AG08396 (cell line): ENCODE results near the gene SLC15A2.
"Not testable (repeated sequence)": the region's sequence is repeated elsewhere in the genome, so short reads cannot be mapped to it uniquely, and the experiment has no call there.

Source experiments
- DNase-seq: peaks from one replicate; pipeline ENCODE4 v3.0.0; 2012; ENCODE audit warnings: low spot score, mixed read lengths

Gene SLC15A2

DNA sequence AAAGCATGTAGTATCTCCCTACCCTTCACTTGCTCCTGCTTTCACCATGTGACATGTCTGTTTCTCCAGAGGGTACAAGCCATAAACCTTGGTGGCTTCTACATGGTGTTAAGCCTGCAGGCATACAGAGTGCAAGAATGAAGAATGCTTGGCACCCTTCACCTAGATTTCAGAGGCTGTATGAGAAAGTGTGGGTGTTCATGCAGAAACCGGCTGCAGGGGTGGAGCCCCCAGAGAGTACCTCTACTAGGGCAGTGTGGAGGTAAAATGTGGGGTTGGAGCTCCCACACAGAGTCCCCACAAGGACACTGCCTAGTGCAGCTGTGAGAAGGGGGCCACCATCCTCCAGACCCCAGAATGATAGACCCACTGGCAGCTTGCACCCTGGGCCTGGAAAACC, 32.2 kb downstream of the SLC15A2 start:
- DNase-seq, result no peak

DNA sequence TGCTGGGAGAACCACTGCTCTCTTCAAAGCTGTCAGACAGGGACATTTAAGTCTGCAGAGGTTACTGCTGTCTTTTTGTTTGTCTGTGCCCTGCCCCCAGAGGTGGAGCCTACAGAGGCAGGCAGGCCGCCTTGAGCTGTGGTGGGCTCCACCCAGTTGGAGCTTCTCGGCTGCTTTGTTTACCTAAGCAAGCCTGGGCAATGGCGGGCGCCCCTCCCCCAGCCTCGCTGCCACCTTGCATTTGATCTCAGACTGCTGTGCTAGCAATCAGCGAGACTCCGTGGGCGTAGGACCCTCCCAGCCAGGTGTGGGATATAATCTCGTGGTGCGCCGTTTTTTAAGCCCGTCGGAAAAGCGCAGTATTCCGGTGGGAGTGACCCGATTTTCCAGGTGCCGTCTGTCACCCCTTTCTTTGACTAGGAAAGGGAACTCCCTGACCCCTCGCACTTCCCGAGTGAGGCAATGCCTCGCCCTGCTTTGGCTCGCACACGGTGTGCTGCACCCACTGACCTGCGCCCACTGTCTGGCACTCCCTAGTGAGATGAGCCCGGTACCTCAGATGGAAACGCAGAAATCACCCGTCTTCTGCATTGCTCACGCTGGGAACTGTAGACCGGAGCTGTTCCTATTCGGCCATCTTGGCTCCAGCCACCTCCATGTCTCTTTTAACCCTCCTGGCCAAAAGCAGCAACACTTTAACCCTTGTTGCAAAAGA, 44.1 kb downstream of the SLC15A2 start:
- DNase-seq, result not testable (repeated sequence)

DNA sequence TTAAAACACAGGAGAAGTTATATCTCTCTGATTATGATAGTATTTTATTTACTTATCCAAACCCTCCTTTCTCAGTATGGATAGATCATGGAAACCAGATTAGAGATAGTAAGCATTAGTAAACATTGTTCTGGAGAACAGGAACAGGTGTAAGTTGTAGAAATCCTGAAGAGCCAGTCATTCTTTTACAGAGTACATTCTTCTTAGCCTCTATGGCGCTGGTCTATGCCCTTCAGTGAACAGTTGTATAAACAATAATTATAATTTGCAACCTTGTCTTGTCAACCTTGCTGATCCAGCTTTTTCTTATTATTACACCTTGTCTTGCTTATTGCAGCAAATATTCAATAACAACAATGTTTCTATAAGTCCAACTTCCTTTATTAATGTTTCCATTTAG, 47.4 kb downstream of the SLC15A2 start:
- no peak for DNase-seq

DNA sequence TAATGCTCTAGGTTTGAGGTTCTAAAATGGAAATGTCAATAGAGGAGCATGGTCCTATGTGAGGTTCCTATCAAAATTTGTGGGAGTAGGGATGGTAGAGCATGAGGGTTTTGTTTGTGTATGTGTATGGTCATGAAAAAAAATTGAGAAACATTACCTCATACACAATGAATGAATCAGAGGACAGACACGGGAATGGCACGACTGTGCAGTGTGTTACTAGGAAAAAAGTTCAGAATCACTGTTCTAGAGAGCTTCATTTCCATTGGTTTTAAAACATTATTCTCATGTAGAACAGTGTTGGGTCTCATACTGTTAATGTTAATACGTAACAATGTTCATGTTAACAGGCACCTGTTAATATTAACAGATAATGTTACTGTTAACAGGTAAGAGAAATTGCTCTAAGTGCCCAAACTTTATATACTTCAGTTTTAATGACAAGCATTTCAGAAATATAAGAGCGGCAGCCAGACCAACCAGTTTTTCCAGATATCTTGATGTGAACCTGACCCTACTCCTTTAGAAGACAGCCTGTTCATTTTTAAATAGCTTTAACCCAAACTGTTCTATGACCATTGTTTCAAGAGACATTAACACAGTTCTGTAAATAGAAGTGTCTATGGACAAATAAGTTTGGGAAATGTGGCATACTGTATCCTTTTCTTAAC, 48.0 kb downstream of the SLC15A2 start:
- DNase-seq, result no peak

DNA sequence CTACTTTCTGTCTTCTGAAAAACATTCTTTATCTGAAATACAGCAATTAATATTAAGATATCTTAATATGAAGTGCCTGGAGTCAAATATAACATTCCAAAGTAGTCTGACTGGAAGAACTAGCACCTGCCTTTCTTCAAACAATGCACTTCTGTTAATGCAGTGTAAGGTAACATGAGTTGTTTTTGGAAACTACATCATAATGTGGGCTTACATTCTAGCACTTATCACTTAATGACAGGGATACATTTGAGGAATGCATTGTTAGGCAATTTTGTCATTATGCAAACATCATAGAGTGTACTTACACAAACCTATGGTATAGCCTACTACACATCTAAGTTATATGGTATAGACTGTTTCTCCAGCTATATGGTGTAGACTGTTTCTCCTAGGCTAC, 49.2 kb downstream of the SLC15A2 start:
- no peak for DNase-seq

DNA sequence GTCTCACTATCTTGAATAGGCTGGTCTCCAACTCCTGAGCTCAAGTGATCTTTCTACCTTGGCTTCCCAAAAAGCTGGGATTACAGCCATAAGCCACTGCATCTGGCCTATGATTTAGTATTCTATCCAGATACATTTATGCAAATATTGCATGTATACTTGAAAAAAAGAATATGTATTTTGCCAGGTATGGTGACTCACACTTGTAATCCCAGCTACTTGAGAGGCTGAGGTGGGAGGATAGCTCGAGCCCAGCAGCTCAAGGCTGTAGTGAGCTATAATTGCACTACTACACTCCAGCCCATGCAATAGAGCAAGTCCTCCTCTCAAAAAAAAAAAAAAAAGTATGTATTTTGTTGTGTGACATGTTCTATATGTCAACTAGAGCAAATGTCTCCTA, 54.4 kb downstream of the SLC15A2 start:
- no peak for DNase-seq

DNA sequence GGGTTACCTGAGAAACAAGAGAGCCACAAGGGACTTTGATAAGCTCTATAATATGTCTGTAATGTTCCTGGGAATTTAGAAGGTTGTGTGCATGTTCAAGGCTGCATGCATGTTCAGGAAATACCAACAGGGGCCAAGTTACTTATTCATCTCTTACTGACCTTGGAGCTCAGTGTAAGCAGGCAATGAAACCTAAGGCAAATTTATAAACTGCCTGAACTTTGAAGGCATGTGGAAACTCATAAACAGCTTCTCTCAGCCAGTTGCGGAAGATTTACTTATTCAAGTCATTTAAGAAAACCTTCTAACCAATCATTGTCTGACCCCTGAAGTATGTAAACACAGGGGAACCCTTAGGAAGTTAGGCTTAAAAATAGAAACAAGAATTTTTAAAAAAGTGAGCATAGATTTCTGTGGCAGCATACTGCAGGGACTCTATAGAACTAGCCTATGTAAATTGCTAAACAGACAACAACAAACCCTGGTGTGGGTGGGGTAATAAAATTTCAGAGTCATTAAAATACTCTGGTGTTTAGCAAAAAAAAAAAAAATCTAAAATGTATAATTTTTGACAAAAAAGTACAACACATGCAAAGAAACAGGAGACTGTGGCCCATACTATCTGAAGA, 57.2 kb downstream of the SLC15A2 start:
- no peak for DNase-seq

DNA sequence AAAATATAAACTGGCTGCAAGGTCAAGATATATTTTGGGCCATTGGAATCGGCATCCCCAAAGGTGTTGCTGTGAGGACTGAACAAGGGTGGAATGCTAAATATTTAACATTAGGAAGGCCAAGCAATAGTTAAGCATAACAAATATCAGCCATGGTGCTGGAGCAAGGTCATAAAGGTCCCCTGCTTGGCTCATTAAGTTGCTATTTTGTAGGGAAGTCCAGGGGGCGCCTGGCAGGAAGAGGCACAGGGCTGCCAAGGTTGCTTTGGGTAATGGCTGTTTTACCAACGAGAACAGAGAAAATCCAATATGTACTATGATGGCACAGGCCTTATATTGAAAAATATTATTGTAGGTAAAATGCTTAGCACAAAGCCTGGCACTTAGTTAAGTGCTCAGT, 62.2 kb downstream of the SLC15A2 start:
- DNase-seq, result no peak

DNA sequence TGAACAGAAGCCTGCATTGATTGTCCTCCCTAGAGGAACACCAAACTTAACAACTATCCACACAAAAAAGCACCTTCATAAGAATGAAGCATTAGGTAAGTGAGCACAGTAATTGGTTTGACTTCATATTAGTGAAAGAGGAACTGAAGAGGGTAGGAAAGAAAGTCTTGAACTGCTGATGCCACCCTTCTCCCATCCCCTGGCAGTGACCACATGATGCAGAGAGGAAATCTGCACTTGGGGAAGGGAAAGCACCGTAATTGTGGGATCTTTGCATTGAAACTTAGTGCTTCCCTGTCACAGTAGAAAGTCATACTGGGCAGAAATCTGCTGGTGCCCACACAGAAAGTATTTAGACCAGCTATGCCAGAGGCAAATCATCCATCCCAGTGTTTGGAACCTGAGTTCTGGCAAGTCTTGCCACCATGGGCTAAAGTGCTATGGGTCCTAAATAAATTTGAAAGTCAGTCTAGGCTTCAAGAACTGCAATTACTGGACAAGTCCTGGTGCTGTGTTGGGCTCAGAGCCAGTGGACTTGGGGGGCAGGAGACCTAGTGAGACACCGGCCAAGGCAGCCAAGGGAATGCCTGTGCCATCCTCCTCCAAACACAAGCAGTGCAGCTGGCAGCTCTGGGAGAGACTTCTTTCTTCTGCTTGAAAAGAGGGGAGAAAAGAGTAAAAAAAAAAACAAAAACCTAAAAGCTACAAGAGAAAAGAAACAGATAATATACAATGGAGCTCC, 63.6 kb downstream of the SLC15A2 start:
- no peak for DNase-seq

DNA sequence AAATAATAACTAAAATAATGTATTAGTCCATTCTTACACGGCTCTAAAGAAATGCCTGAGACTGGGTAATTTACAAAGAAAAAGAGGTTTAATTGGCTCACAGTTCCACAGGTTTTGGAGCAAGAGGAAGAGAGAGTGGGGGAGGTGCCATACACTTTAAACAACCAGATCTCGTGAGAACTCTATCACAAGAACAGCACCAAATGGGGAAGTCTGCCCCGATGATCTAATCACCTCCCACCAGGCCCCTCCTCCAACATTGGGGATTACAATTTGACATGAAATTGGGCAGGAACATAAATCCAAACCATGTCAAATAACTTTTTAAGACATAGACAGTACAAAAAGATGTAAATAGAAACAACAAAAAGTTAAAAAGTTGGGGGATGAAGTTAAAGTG, 64.6 kb downstream of the SLC15A2 start:
- no peak for DNase-seq

DNA sequence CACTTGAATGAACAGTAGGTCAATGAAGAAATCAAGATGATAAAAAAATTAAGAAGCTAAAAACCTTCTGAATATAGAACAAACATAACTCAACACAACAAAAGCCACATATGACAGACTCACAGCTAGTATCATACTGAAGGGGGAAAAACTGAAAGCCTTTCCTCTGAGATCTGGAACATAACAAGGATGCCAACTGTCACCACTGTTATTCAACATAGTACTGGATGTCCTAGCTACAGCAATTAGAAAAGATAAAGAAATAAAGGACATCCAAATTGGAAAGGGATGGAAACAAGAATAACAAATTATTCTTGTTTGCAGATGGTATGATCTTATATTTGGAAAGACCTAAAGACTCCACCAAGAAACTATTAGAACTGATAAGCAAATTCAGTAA, 67.1 kb downstream of the SLC15A2 start:
- no peak for DNase-seq

DNA sequence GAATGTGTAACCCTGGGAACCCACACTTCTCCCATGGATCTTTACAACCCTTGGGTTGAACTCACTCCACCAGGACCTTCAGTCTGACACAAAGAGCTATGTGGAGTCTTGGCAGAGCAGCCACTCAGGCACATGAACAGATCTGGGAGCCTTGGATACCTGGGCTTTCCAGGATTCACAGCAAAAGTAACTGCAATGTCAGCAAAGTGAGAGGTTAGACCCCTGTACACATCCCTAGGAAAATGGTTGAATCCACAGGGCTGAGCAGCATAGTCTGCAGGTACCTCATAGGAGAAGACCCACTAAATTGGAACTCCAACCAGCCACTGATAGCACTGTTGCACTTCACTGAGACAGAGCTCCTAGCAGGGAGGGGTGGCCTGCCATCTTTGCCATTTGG, 68.2 kb downstream of the SLC15A2 start:
- DNase-seq, result no peak

DNA sequence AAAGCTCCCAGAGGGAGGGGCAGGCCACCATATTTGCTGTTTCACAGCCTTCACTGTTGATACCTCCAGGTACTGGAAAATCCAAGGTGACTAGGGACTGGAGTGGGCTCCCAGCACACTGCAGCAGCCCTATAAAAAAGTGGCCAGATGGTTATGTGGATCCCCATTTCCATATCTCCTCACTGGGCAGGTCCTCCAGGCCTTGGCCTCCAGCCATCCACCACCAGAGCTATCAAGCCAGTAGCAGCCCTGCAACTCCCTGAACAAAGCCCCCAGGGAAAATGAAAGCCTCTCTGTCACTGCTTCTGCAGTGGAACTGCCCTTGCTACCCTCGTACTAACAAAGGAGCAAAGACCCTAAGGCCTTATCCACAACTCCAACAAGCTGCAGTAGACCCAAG, 69.4 kb downstream of the SLC15A2 start:
- no peak for DNase-seq

DNA sequence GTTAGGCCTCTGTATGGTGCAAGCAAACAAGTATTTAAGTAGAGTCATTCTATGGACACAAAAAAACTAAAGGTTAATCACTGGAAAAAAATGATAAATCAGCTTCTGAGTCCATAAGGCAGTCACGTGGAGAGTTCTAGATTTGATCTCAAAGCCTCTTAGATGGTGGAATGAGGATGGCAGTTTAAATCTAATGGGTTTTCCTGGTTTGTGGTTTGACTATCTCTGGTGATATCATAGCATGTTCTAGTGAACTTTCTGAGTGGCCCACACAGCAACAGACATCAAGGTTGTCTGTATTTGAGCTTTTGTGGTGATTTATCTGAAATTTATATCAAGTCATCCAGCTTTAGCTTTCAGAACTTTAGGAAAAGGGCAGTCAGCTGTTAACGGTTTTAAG, 75.4 kb downstream of the SLC15A2 start:
- no peak for DNase-seq

DNA sequence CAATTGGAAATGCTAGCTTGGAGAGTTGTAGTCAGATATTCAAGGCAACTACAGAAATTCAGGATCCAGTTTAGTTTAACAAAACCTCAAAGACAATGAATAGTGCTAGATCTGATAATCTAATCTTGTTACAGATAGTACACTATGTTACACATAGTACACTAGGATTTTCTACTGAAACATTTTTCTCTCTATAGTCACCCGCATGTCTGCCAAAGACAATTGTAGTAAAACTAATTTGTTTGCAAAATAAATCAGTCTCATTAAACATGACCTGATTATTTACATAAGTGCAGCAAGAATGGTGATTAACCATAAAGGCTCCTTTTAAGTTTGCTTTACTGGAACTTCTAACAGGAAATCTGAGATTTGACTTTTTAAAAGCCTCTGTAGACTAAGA, 75.8 kb downstream of the SLC15A2 start:
- DNase-seq, result no peak

DNA sequence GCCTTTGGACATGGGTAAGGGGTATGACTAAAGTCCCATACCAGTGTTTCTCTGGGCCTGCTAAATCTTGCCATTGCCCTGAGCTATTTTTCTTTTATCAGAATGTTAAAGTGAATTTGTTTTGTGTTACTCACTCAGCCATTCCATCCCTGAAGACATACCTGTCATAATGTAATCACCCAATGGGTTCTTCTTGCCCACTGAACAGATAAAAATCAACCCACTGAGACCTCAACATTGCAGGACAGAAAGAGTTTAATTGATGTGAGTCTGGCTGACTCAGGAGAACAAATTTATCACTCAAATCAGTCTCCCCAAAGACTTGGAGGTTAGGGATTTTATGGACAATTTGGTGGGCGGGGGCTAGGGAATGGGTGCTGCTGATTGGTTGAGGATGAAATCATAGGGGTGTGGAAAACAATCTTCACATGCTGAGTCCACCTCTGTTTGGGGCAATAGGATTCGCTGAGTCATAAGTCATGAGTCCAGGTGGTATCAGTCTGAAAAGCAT, 80.5 kb downstream of the SLC15A2 start:
- no peak for DNase-seq

DNA sequence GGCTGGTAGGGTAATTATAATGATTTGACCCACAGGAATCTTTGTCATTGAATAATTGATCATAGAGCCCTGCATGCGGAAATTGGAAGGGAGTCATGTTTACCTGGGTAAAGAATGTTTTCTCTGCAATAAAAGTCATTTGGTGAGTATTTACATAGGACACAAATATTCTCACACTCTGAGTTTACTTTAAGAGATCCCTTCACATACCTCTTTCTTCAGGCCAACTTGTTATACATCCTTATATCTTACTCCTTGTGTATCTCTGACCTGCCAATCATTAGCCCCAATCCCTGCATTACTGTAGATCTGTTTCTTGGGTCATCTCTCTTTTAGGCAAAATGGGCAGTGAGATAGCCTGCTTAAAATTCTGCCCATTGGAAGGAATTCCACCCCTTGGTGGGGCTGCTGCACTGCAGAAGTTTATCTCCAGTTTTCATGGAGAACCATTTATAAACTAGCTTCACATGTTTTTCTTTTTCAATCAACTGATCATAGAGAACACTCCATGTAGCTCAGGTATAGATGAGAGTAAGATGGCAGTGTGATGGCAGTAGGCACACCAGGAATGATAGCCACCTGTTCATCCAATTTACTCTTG, 81.6 kb downstream of the SLC15A2 start:
- DNase-seq, result no peak

DNA sequence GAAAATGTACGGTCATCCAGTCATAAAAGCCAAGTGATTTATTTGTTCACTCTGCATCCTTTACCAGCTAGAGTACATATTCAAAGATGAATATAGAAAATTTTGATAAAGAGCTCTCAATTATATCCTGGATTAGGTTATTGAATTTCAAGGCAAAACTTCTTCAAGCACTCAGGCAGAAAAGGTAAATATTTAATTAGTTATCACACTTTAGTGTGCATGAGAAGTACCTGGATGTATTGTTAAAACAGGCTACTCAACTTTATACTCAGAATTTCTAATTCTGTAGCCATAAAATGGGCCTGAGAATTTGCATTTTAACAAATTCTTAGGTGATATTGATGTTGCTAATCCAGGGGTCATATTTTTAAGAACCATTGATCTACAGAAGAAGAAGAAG, 82.5 kb downstream of the SLC15A2 start:
- DNase-seq, result no peak

DNA sequence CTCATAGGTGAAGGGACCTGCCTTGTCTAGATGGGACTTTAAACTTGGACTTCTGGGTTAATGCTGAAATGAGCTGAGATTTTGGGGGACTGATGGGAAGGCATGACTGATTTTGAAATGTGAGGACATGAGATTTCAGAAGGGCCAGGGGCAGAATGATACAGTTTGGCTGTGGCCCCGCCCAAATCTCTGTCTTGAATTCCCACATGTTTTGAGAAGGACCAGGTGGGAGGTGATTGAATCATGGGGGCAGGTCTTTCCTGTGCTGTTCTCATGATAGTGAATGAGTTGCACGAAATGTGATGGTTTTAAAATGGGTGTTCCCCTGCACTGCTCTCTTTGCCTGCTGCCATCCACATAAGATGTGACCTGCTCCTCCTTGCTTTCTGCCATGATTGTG, 85.0 kb downstream of the SLC15A2 start:
- no peak for DNase-seq

DNA sequence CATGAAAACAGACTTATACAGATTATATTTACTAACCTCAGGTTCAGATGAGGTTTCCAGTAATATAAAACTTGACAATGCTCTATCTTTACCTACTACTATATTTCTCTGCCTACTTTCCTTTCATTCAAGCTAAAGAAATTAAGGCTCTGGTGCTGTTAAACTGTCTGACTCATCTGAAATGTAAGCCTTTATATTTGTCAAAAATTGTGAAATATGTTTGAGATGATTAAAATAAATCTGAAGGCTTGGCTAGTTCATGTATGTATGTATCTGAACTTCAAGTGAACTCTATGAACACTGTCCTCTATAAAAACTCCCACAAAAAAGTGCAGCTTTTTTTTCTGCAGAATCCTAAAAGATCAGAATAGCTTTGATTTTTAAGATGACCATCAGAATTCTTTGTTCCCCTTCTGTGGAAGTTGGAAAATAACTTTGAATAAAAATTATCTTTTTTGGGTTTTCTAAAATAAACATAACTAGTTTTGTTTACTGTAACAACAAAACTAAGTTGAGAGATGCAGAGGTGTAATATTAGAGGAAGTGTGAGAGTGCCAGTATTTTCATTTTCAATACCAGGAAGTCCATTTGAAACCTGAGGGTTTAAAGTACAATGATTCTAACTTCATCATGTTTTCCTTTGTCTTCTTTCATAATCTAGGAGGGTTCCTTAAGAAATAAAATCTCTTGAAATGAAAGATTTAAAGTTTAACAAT, 85.7 kb downstream of the SLC15A2 start:
- DNase-seq, result no peak

DNA sequence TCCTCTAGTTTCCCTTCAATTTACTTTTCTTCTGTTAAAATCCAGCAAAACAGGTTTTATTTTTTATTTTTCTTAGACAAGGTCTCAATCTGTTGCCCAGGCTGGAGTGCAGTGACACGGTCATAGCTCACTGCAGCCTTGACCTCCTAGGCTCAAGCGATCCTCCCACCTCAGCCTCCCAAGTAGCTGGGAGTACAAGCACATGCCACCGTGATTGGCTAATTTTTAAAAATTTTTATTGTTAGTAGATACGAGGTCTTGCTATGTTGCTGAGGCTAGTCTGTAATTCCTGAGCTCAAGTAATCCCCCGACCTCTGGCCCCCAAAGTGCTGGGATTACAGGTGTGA, 86.2 kb downstream of the SLC15A2 start:
- DNase-seq, result no peak

DNA sequence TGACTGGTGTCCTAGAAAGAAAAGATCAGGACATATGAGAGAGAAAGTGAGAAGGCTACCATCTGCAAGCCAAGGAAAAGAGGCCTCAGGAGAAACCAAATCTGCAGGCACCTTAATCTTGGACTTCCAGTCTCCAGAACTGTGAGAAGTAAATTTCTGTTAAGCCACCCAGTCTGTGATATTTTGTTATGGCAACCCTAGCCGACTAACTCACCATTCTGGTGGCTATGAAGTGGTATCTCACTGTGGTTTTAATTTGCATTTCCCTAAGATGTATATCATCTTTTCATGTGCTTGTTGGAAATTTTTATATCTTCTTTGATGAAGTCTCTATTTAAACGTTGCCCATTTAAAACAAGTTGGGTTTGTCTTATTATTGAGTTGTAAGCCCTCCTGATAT, 87.3 kb downstream of the SLC15A2 start:
- no peak for DNase-seq
